ENCODE results near the gene KCNH1.

Gene KCNH1

DNA sequence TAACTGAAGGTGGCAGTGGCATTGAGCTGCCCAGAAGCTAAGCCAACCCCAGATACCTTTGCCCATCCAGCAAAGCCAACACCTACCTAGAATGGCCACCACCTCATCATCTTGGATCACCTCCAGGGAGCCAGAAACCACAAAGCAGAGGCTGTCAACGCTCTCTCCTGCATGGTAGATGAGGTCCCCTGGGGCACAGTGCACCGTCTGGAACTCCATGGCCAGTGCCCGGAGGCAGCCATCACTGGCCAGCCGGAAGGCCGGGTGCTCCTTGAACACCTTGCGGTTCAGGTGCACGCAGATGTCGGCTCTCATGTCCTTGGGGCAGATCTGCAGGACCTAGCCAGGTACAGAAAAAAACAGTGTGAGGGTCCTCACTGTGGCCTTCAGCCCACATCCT lies 336.5 kb downstream of the KCNH1 start:
- no peak for DNase-seq (ENCODE audit: low read depth)

DNA sequence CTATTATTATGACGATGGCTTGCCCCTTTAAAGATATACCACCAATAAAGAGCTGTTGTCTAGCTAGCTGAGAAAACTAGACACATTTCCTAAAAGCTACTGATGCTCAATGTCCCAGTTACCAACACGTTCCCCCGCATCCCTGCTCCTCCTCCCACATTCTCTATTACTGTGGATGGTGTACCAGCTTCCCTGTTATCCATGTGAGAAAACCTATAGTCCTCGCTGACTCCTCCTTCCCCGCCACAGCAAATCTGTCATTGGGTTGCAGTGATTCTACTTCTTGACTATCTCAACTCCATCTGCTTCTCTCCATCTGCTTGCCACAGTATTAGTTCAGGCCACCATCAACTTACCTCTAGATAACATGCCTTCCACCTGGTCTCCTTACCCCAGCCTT lies 337.5 kb downstream of the KCNH1 start:
- no peak for DNase-seq (ENCODE audit: low read depth)

DNA sequence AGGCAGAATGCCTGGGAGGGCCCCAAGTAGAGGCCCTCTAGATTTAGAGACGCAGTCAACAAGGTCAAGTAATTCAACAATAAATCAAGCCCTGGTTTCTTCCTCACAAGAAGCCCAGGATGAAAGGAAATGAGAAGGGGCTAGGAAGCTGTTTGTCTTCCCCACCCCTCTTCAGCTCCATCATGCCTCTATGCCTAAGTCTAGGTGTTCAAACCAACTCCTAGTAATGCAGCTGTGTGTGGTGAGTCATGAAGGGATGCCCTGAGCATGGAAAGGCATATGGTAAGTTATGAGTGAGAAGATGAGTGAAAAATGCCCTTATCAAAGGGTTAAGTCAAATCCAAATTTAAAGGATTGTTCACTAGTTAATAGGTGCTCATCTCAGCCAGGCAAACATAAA lies 339.5 kb downstream of the KCNH1 start:
- no peak for DNase-seq (ENCODE audit: low read depth)

DNA sequence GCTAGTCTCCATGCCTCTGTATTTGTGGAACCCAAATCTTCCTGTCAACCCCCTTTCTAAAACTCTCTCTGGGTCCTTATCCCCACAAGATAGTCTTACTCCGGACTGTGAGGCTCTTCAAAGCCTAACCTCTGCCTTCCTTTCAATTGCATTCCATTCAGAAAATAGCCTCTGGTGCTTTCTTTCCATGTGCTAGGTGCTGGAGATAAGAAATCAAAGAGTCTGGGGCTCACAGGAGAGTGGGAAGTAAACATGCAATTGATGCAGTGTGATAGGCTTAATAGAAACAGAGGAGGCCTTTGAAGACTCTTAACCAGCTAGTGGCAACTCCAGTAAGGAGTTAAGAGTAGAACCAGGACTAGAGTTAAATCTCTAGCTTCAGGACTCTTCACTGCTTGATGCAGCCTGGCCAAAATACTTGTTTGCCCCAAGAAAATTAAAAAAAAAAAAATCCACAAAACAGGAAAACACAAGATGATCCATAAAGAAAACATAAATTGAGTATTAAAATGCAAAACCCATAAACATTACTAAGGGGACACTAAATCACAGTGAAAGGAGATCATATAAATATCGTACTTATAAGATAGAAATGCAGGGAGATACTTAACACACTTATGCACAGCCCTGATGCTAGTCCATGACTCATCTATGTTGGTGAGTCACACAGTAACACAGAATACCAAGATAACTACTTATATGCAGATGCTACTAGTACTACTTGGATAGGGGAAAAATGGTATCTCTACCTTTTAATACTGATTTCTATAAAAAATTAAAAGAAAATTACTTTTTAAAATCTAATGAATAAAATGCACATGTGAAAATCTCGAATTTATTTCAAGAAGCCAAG lies 341.5 kb downstream of the KCNH1 start:
- no peak for DNase-seq (ENCODE audit: low read depth)

DNA sequence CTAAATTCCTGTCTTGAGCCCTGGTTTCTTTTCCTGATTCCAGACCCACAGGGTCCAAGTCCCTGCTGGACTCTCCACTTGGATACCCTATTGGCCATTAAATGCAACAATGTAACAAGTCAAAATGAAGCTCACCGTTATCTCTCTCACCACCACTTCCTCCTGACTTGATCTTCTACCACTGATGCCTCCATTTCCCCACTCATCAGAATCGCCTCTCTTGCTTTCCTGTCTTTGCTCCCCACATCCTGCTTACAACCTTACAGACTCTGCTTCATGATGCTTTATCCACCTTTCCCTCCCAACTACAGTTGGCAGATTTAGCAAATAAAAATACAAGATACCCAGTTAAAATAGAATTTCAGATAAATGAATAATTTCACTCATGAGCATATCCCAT lies 343.8 kb downstream of the KCNH1 start:
- no peak for DNase-seq (ENCODE audit: low read depth)

DNA sequence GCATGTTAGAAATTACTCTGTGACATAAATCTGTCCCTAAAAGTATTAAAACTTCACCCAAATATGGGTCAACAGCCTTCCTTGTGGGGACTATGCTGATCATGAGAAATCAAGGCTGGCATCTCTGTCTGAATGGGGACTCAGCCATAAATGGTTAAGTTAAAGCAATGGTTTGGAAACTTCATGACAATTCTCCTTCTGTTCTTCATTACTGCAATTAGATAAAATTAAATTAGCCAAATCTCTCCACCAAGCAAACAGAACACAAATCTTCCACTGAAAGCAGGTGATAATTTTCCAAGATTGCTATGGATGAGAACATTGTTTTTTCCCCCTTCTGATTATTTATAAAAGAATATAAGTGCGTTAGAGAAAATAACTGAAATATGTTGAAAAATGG lies 346.1 kb downstream of the KCNH1 start:
- DNase-seq (ENCODE audit: low read depth), result no peak

DNA sequence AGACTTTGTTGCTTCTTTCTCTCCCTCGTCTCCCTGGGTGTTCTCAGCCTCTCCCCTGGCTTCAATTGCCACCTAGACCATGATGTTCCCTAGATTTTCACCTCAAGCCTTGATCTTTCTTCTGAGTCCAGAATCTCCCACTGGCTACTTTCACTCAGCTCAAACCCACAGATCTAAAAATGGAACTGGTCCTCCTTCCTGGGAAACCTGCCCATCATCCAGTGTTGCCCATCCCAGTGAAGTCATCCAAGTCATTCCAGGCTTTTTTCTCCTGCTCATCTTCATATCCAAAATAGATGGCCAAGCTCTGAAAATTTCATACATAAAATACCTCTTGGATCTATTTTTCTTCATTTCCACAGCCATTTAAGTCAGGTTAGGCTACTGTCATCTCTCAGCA lies 347.4 kb downstream of the KCNH1 start:
- no peak for DNase-seq (ENCODE audit: low read depth)

DNA sequence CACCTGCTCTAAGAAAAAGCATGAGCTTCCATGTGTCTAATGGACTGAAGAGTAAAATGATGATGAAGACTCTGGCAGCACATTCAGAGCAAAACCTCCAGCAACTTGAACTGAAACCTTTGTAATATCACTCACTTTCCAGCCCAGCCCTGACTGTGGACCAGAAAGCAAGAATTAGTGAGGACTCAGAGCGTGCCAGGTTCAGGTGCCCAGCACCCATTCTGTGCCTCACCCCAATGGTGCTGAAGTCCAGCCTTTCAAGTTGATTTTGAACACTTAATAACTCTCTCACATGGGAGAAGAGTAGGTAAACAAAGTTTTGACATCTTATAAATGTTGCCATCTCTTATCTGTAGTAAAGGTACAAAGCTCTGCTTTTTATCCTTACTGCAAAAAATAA lies 350.0 kb downstream of the KCNH1 start:
- no peak for DNase-seq (ENCODE audit: low read depth)

DNA sequence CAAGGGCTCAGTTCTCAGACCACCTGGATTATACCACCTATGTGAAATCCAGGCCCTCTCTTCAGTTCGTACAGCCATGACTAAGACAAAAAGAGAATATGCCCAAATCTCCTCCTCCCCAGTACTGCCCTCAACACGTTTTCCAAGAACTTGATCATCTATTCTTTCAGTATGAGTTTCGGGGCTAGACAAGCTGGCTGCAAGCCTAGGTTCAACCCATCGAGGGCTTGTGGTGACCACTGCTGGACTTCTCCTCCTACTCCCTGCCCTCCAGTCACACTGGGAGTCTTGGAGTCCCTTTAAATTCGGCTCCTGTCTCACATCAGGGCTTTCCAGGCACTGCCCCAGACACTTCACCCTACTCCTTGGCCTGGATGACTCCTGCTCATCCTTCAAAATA lies 352.3 kb downstream of the KCNH1 start:
- DNase-seq (ENCODE audit: low read depth), result no peak

DNA sequence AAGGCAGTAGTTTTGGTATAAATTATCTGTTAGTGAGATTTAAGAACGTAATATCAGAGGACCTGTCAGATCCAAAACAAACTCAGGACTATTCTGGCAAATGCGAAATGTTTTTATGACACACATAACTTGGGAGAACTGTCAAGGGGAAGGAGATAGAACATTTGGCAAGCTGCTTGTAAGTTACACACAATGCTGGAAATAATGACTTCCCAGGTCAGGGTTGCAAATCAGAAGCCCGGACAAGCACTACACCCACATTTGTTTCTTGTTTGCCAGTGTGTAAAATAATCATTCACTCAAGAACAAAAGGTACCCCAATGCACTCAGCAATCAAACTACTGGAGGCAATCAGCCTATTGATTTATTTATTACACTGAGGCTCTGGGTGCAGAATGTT lies 354.7 kb downstream of the KCNH1 start:
- DNase-seq (ENCODE audit: low read depth), result no peak

DNA sequence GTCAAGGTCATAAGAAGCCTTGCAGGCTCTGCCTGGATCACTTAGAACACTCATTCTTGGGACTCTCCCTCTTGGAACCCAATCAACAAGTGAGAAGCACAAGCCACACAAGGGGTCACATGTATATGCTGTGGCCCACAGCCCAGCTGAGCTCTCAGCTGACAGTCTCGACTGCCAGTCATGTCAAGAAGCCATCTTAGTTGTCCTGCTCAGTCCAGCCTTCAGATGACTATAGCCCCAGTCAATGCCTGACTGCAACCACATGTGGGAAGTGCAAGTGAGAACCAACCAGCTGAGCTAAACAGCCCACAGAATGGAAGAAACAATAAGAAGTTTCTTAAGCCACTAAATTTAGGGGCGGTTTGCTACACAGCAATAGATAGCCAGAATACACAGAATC lies 356.0 kb downstream of the KCNH1 start:
- no peak for DNase-seq (ENCODE audit: low read depth)

DNA sequence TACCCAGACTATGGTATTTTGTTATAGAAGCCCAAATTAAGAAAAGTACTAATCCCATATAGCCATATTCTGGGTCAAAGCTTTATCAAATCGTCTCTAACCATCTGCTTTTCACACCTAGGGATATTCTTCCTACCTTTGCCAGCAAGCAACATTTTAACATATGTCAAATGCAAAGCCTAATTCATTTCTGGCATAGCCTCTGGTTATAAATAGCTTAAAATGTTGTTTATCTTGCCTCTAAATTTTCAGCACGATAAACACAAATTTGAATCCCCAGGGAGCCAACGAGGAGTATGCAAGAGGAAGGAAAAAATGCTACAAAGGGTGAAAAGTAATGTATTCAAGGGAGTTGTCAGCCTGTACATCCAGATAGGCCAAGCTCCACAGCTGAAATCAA lies 357.2 kb downstream of the KCNH1 start:
- DNase-seq (ENCODE audit: low read depth), result no peak

DNA sequence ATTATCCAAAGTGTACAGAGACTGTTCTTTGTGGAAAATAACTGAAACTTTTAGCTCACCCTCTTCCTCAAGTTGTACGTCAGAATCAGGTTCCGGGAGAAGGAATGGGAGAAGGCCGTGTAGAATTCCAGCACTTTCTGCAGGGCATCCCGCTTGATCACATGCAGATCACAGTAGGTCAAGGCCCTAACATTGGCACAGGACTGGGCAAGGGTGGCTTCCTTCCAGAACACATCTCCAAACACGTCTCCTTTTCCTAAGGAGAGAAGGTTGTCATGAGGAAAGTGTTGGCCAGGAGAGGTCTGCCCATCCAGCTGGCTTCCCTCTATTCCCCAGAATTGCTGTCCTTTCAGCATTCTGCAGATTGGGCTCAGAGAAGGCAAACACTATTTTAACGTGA lies 358.7 kb downstream of the KCNH1 start:
- DNase-seq (ENCODE audit: low read depth), result no peak

DNA sequence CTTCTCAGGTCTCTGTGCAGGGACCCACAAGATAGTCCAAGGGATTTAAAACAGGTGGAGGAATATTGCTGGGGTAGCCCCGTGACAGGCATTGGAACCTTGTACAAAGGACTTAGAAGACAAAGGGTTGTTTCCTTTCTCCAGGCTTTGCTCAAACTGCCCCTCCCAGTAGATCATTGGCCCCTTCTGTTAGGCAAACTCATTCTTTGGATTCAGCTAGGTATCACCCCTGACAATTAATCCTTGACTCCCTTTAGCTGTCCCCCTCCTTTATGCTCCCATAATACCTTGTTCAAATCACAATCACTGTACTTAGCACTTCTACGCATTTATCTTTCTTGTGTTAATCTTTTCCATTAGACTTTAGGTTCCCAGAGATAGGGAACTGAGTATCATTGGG lies 360.5 kb downstream of the KCNH1 start:
- DNase-seq (ENCODE audit: low read depth), result no peak

DNA sequence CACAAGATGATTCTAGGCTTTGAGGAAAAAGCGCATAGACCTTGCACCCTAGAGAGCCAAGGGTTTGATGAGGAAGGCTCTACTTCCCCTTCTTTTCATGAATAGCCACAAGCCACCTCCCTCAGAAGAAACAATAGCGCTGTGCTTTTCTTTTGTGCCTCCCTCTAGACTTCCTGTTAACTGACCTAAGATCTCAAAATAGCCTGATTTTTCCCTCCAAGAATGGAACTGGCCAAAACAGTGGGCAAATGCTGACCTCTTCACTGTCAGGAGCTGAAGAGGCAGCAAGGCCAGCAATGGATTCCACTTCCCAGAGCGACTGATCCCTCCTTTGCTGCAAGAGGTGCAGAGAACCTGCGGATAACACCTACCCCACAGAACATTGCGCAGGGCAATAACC lies 362.8 kb downstream of the KCNH1 start:
- no peak for DNase-seq (ENCODE audit: low read depth)

DNA sequence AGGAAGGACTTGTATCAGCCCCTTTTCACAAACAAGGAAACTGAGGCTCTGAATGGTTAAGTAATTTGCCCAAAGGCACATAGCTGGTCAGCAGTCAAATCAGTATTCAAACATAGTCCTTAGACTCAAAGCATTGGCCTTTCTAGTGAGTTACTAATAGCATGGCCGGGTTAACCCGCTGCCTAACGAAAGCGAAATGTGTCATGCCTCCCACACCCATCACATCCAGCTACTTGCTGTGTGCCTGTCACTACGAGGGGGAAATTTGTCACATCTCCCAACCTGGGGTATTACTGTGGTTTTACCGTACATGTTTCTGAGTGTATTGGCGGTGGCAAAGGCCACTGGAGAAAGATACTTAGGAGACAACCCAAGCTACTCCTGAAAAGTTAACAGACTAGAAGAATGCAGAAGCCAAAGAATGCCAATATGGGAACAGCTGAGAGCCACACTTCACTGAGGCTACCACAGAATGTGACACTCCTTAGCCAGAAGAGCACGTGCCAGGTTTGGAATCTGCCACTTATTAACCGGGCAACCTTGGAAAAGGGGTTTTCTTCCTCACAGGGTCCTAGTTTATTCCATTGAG lies 363.5 kb downstream of the KCNH1 start:
- DNase-seq (ENCODE audit: low read depth), result no peak

DNA sequence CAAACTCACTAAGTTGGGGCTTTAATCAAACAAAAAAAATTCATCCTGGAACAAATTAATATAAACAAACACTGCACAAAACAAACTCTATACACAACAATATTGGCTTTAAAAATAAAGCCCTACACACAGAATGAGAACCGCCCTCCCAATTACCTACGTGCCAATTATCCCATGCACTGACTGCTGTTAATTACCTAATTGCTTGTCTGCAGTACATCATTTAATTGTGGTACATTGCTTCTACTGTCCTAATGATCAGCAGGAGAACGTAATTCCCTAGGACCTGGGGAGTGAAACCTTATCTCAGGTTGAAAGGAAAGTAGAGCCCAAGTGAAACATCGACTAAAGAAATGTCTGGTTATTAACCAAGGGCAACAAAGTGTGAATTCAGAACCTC lies 364.5 kb downstream of the KCNH1 start:
- no peak for DNase-seq (ENCODE audit: low read depth)

DNA sequence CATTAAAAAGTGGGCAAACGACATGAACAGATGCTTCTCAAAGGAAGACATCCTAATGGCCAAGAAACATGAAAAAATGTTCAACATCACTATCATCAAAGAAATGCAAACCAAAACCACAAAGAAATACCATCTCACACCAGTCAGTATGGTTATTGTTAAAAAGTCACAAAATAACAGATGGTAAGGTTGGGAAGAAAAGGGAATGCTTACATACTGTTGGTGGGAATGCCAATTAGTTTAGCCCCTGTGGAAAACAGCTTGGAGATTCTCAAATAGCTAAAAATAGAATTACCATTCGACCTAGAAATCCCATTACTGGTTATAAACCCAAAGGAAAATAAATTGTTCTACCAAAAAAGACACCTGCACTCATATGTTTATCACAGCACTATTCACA lies 369.4 kb downstream of the KCNH1 start:
- DNase-seq (ENCODE audit: low read depth), result no peak

DNA sequence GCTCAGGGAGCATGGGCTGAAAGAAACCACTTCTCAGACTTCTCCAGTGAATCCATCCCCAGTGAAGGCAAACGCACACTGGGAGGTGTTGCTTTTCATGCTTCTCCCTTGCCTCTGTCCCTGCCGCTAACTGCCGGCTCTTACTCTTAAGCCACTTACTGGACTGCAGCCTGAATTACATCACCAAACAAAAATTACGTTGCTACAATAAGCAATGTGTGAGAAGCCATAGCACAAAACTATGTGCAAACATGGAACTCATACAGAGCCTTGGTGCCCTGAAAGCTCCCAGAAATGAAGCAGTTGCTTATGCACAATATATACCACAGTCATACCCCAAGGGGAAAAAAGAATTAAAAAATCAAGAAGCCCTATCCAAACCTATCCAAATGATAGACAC lies 375.2 kb downstream of the KCNH1 start:
- DNase-seq (ENCODE audit: low read depth), result no peak

DNA sequence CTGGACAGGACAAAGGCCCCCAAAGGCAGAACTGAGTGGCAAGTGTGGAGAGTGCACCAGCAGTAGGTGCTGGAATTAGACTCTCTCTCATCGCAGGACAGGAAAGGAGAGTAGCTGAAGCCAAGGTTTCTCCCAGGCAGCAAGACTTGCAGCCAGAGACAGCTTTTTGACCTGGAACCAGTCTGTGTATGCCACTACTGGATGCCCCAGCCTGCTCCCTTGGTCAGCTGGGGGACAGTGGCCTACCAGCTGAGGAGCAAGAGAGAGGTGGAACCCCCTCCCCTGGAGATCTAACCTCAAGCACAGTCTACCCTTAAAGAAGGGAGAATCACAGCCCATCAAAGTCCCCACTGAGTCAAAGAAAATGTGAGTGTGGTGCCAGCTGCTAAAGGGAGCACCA lies 375.7 kb downstream of the KCNH1 start:
- DNase-seq (ENCODE audit: low read depth), result no peak

DNA sequence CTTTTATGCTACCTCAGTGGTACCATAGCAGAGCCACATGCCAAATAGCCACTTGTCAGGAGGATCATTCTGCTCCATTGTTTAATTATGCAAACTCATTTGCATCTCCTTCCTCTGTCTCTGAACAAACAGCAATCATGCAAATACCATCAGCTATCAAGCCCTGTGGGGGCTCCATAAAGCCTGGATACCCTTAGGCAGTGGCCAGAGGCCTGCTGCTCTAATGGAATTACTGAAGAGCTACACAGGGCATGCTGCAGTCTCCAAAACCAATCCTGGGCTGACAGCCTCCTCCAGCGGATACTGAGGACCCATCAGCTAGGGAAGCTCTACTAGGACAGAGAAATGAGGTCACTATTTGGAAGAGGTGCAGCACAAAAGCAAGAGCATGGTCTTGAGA lies 376.3 kb downstream of the KCNH1 start:
- no peak for DNase-seq (ENCODE audit: low read depth)

DNA sequence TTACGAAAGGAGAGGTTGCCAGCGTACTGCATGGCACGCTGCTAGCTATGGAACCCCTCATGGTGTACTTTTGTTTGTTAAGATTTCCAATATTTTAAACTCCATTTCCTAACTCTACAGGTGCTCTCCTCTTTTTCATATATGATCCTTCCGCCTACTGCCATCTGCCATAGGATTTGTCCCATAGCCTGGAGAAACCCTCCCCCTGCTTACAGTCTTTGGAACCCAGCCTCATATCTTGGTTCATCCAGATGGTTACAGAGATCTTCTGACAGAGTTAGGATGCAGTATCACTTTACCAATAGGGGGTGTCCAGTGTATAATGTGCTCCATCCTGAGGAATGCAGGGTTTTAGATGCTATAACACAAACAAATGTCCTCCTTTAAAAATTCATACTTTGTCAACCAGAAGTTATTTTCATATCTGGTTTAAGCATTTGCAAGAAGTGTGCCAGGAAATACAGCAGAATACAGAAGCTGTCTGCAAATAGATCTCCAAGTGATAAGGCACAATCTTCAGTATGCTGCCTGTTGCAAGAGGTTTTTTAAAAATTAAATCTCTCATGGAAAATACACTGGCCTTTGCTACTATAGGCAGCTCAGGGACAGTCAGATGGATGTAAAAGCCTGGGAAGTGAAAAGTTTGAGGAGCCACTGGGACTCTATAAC lies 377.8 kb downstream of the KCNH1 start:
- no peak for DNase-seq (ENCODE audit: low read depth)

DNA sequence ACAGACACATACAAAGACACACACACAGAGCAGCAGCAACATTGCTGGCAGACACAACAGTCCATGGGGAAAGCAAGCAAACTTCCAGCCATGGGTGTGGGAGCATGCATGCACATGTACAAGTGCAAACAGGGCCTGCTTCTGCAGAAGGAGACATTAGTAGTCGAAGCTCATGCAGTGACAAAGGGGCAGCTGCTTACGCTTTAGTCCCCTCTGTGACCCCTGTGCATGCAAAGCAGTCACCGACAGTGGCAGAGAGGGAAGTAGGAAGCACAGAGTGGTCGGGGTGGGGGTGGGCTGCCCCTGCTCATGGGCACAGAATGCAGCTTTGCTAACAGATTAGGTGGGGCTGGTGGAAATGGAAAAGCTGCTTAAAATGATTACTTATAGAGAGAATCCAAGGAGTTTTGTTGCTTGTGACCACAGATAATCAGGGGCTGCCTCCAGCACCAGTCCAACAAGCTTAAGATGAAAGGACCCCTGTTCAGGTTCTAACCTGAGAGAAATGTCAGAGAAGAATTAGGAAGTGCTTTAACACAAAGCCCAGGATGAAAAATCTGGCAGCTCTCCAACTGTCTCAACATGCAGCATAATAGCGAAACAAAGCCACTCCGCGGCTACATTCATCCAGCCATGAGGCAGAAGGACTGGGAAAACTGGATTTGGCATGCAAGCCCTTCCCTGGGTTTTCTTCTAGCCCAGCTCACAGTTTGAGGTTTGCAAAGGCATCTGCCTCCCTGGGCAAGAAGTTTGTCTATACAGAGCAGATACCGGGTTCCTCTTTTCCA lies 378.9 kb downstream of the KCNH1 start:
- no peak for DNase-seq (ENCODE audit: low read depth)

Measured in stimulated activated CD8-positive, alpha-beta memory T cell treated with anti-CD3 and anti-CD28 coated beads, Interleukin-12 subunit alpha, Interleukin-12 subunit beta, amount 100 ng/mL, for 4 hours (primary cell).